ENCODE data around the gene MIF.
A peak's percentile ranks its signal among the peaks of the same experiment; 100 is the strongest.
"Not testable (repeated sequence)": the region's sequence is repeated elsewhere in the genome, so short reads cannot be mapped to it uniquely, and the experiment has no call there.

MIF gene

GRCh38 chr22:23938328-23939016 lies 44.3 kb downstream of the MIF start:
- DNase-seq (ENCODE audit: low spot score) (no peak), FAIRE-seq (peak; percentile 27)

- FAIRE-seq (no peak), DNase-seq (ENCODE audit: low spot score) (no peak)
Measured at GRCh38 chr22:23939017-23939357, 44.8 kb downstream of the MIF start.

- not testable (repeated sequence) for FAIRE-seq; DNase-seq (ENCODE audit: low spot score)
Measured at GRCh38 chr22:23940166-23940565, 46.0 kb downstream of the MIF start.

Measured in urothelium cell line (cell line).